RCC 7860 (cell line): Measurements from ENCODE around the gene STAG1.
"Not testable (repeated sequence)": the region's sequence is repeated elsewhere in the genome, so short reads cannot be mapped to it uniquely, and the experiment has no call there.

ENCODE experiments used
- DNase-seq: peaks from one replicate; pipeline ENCODE4 v3.0.0-alpha.2; 2015; ENCODE audit warnings: low spot score
- FAIRE-seq: peaks from 2 replicates; lab custom pipeline; 2012; peaks lifted over from hg19 to GRCh38; lab: Jason Lieb, UNC

STAG1 gene

DNA sequence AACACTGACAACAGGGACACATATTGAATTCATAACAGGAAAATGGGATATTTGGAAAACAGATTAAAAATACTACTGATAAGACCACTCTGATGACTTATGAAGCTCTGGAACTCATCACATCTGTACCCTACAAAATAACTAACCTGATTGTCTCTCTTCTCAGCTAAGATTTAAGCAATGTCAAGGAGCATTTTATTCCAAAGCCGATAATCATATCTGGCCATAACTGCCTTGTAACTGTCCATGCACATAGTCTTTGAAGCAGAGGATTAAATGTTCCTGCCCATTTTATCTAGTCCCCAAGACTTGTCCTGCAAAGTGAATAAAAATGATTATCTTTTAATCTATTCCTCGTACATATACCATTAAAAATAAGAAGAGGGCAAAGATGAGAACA is 234.1 kb downstream of the STAG1 start:
- no peak for FAIRE-seq

DNA sequence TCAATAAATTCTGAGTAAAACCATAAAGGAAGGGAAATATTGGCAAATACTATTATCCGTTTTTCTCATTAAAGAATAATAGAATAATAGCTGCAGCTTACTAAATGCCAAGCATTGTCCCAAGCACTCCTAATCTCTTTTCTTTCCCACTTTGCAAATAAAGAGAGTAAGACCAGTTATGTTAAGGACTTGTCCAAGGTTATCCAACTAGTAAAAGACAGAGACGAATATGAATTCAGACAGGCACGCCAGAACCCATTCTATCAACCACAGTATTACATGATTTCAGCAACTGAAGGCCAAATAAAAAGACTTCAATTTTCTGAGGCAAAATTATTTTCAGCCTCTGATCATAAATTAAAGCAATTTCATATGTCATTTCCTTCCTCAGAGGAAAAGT is 235.5 kb downstream of the STAG1 start:
- FAIRE-seq (no peak), DNase-seq (no peak)

More for the DNA sequence above, 234.1 kb downstream of the STAG1 start:
- DNase-seq = no peak

DNA sequence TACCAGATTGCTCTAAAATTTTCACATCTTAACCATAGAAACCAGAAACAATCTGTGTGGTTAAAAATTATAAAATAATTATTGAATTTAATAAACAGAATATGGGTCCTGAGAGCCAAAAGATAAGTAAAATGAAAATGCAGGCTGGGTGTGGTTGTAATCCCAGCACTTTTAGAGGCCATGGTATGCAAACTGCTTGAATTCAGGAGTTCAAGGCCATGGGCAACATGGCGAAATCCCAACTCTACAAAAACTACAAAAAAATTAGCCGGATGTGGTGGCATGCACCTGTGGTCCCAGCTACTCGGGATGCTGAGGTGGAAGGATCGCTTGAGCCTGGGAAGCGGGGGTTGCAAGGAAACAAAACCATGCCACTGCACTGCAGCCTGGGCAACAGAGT is 236.1 kb downstream of the STAG1 start:
- no peak for FAIRE-seq
- DNase-seq = no peak

DNA sequence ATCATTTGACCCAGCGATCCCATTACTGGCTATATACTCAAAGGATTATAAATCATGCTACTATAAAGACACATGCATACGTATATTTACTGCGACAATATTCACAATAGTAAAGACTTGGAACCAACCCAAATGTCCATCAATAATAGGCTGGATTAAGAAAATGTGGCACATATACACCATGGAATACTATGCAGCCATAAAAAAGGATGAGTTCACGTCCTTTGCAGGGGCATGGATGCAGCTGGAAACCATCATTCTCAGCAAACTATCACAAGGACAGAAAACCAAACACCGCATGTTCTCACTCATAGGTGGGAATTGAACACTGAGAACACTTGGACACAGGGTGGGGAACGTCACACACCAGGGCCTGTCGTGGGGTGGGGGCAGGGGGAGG is 237.6 kb downstream of the STAG1 start:
- not testable (repeated sequence) for DNase-seq, FAIRE-seq

DNA sequence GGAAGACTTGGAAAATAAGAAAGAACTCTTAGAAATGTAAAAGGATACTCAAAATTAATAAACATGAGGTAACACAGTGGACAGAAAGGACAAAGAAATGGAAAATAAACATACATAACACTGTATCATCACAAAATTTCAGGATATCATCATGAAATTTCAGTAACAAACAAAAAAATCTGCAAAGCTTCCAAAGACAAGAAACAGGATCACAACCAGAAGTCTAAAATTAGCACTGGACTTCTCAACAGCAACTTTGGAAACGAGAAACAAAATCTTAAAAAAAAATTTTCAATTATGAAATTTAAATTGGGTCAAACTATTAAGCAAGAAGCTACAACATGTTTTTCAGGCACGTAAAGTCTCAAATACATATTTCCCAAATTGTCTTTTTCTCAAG is 238.8 kb downstream of the STAG1 start:
- DNase-seq (no peak), FAIRE-seq (no peak)

DNA sequence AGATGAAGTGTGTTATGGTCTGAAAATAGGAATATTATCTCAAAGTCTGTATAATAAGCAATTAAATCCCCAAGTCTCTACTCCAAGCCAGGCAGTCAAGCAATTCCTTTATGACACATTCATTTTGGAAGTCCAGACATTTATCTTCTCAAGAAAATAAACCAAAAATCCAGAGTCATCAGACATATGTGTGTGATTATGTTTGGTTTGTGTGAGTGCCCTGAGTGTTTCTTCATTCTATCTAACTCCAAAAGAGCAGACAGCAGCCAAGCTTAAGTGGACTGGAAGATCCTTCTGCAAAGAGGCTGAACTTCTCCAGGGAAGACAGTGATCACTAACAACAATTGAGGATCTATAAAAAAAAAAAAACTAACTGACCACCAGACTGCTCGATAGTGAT is 239.8 kb downstream of the STAG1 start:
- no peak for FAIRE-seq
- no peak for DNase-seq

DNA sequence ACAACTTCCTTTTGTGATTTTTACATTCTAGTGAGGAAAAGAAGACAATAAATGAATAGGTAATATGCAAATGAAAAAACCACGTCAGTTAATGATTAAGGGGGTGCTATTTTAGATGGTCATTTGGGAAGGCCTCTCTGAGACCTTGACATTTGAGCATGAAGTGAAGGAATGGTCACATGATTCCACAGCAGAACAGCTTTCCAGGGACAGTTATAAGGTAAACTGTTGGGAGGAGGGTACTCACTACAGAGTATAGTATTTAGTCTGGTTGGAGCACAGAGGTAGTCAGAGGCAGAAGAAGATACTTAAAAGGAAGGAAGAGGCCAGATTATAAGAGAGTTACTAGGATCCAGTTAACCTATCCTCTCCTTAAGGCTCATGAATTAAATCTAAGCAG is 246.5 kb downstream of the STAG1 start:
- no peak for FAIRE-seq
- peak; percentile 2 for DNase-seq

DNA sequence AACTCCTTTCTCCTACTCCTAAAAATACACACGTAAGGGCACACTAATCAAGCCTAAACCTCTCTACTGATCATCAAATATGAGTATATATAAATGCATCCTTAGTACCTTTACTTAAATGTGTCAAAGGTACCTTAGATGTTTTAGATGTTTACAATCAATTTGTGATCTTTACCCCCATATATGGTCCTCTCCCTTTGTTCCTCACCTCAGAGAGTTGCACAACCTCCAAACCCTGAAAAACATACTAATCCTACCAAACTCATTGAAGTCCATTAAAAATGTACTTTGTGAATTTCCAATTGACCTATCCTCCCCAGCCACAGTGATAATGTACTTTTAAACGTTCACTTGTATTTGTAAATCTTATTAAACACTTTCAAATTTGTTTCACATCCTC is 249.1 kb downstream of the STAG1 start:
- no peak for FAIRE-seq
- DNase-seq = no peak

DNA sequence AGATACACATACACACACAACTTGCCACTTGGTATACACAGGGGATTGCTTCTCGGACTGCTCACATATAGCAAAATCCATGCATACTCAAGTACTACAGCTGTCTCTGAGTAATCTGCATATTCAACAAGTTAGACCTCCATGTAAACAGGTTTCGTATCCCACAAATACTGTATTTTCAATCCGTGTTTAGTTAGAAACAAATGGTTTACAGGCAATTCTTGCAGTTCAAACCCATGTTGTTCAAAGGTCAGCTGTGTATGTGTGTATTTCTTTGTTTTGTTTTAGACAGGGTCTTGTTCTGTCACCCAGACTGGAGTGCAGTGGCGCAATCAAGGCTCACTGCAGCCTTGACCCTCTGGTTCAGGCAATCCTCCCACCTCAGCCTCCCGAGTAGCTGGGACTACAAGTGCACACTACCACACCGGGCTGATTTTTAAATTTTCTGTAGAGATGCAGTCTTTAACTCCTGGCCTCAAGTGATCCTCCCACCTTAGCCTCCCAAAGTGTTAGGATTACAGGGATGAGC is 253.2 kb downstream of the STAG1 start:
- no peak for FAIRE-seq

DNA sequence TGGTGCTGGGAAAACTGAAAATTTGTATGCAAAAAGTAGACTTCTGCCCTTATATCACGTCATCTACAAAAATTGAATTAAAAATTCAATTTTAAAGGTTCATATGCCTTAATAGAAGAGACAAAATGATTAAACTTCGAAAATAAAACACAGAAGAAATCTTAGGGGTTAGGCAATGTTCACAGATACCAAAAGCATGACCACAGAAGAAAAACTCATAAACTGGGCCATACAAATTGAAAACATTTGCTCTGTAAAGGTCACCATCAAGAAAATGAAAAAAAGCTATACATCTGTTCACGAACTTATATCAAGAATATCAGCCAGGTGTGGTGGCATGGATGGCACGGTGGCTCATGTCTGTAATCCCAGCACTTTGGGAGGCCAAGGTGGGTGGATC is 257.0 kb downstream of the STAG1 start:
- FAIRE-seq = no peak
- no peak for DNase-seq

More for the DNA sequence above, 253.2 kb downstream of the STAG1 start:
- no peak for DNase-seq

DNA sequence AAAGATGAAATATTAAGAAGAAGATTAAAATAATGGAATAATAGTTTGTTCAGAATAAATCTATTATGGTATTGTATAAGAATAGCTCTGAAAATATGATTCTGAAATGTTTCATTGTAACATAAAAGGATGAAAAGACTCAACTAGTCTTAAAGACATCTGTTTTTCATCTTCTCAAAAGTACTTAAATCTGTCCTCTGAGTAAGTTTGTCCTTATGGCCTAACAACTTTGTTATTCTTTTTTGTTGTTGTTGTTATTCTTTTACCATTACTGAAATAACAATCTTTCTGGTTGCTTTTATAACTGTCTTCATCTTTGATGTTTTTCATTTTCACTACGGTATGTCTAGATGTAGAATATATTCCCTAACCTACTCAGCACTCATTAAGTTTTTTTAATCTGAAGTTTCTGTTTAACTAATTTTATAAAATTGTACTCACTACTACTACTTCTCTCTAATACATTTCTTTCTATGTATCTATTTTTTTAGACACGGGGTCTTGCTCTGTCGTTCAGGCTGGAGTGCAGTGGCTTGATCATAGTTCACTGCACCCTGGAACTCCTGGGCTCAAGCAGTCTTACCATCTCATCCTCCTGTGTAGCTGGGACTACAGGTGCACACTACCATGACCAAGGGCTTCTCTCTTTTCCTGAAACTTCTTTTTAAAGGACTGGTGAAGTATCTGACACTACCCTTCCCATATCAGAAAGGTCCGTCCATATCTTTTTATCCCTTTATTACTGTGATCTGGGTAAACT is 261.4 kb downstream of the STAG1 start:
- FAIRE-seq (peak; percentile 29), DNase-seq (no peak)

DNA sequence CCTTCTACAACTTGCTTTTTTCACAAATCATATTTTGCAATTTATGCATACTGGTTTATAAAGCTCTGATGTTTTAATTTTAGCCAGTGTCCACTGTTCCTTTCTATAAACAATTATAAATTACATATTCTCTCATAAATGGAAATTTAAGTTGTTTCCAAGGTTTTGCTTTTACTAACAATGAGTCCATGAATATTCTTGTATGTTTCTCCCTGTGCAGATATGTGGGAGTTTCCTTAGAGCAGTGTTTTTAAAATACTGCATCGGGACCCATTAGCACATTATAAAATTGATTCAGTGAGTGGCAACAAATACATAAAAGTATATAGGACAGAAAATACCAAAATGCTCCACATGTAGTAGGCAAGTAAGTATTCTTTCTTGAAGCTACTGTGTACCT is 266.4 kb downstream of the STAG1 start:
- FAIRE-seq (no peak), DNase-seq (no peak)

DNA sequence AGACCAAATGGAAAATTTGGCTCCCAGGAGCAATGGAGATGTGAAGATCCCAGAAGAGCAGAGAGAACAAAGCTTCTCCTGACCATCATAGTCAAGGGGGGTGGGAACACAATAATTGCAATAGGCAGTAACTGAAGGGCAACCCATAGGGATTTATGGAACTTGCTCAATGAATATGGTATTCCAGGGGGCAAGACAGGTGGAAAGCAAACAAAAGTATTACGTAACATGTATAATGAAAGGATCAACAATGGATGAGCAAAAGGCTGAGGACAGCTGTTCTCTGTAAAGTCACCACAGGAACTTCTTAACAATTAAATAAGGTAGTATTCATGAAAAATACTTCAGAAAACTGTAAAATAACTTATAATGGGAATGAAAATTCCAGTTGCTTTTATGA is 275.9 kb downstream of the STAG1 start:
- no peak for FAIRE-seq

DNA sequence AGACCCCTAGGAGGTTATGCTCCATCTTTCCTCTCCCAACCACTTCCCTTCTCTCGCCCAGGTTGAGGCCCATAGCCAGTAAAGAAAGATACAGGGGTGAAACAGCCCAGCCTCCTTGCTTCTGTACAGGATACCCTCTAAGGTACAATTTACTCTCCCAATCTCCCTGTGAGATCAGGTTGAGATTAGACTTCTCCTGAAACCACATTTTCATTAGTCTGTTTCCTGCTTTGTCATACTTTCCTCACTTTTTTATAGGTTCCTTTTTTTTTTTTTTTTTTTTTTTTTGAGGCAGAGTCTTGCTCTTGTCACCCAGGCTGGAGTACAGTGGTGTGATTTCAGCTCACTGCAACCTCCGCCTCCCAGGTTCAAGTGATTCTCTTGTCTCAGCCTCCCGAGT is 277.3 kb downstream of the STAG1 start:
- FAIRE-seq, DNase-seq: not testable (repeated sequence)

More for the DNA sequence above, 275.9 kb downstream of the STAG1 start:
- no peak for DNase-seq

DNA sequence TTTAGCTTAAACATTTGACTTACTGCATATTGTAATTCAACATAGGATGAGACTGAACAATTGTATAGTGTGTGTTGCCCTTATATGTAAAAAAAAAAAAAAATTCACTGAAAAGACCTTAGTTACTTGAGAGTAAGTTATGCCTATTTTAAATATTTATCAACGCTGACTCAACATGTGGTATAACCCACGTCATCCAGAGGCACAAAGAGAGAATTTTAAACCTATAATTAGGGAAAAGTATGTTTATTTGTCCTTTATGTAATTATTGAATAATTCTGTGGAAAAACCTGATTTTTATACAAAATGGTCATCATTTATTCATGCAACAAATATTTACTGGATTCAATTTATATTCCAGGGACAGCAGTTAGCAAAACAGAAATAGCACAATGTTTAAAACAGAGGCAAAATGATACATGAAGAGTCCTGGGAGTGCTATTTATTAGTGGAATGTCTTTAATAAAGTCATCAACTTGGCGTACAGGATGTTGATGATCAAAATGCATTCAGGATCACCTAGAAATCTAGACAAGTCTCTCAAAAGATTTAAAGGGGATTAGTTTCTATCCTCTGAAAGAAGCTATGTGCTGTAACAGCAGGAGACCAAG is 278.4 kb downstream of the STAG1 start:
- FAIRE-seq = no peak
- DNase-seq = no peak

DNA sequence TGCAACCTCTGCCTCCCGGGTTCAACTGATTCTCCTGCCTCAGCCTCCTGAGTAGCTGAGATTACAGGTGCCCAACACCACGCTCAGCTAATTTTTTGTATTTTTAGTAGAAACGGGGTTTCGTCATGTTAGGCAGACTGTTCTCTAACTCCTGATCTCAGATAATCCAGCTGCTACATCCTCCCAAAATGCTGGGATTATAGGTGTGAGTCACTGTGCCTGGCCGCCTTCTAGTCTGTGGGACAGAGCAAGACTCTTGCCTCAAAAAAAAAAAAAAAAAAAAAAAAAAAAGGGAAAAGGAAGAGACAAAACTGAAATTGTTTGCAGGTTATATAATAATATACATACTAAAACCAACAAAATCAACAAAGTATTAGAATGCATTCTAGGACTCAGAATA is 286.9 kb downstream of the STAG1 start:
- no peak for DNase-seq

DNA sequence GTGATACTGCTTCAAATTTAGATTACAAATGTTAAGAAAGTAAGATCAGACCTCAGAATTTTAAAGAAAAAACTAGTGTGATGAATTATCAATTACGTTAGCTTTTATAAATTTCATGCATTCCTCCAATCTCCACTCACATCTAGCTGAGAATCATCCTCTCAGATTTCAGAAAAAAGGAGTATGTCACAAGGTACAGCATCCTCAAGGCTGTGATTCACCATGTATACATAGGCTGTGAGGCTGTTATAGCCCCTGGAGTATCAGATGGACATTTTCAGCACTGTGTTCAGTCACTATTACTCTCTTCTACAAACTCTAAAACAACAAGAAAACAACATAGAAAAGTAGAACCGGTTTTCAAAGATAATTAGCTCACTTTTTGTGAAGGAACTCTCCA is 287.7 kb downstream of the STAG1 start:
- FAIRE-seq (no peak), DNase-seq (no peak)

More for the DNA sequence above, 286.9 kb downstream of the STAG1 start:
- no peak for FAIRE-seq

DNA sequence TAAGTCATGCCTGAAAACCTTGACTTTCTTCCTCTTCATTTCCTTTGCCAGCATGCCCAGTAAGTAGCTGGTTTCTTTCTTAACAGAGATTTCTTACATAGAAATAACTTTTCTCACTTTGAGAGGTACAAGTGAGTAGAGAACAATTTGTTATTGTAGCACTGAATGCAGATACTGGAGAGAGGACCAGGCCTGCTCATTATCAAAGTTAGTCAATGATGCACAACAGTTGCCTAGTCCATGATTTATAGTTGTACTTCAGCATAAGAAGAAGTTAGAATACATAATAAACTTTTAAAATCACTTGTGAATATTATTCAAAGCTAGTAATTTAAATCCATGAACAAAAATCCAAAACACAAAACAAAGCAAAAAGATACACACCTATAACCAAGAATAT is 289.0 kb downstream of the STAG1 start:
- FAIRE-seq (no peak), DNase-seq (no peak)

DNA sequence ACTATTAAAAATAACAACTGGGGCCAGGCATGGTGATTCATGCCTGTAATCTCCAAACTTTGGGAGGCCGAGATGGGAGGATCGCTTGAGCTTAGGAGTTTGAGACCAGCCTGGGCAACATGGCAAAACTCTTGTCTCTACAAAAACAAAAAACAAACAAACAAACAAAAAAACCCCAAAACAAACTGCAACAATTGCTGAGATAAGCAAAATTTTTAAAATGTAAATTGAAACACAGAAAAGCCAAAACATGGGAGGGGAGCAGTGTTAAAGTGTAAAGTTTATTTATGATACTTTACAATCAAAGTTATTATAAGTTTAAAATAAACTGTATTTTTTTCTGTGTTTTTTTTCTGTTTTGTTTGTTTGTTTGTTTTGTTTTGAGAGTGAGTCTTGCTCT is 294.4 kb downstream of the STAG1 start:
- DNase-seq (no peak), FAIRE-seq (no peak)

DNA sequence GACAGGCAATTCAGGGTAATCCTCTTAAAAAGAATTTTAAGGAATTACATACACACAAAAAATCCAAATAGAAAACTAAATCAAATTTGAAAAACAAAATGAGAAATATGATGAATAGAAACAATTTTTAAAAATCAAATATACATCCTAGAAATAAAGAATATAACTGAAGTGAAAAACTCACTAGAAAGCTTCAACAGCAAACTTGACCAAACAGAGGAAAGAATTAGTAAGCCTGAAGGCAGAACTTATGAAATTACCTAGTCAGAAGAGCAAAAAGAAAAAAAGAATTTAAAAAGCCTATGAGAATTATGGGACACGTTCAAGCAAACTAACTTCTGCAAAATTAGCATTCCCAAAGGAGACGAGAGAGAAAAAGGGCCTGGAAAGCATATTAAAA is 296.0 kb downstream of the STAG1 start:
- DNase-seq = no peak

DNA sequence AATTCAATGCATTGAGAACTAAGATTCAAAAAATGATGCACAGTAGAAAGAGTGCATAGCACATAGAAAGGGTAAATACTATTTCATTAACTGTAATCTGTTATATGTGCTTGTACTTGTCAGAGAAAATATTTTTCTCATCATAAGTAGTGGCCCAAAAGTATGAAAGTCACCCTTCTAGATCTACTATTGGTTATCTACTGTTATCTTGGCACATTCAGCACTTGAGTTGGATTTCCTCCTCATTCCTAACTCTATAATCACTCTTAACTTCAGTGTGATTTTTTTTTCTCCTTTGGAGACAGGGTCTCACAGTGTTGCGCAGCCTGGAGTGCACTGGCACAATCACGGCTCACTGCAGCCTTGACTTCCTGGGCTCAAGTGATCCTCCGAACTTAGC is 307.6 kb downstream of the STAG1 start:
- DNase-seq = no peak
- no peak for FAIRE-seq

More for the DNA sequence above, 296.0 kb downstream of the STAG1 start:
- no peak for FAIRE-seq

DNA sequence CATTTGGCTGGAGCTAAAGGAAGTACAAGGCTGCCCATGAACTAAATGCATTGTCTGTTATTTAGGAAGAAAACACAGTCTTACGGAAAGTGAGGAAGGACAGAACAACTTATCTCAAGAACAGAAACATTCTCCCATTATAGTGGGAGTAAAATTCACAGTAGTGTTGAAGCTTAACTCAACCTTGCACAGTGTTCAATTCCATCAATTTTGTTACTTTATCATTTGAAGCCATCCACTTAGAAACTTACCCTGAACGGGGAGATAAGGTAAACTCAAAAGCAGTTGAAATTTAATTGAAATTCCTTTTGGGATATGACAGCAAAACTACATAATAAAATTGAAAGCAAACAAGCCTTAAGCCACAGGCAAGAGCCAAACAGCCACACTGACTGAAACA is 315.1 kb downstream of the STAG1 start:
- DNase-seq (no peak), FAIRE-seq (no peak)
